Measurements from ENCODE around the gene CD226.

GRCh38 chr18:69808399-69808798 lies 139.3 kb downstream of the CD226 start:
- no peak for TF ChIP-seq EZH2 (IDR thresholded peaks at IDR 0.05)
- no peak for TF ChIP-seq POLR2AphosphoS5 (IDR thresholded peaks at IDR 0.05; ENCODE audit: borderline replicate concordance, low read depth, low read length)
- TF ChIP-seq FOXP2 (optimal IDR thresholded peaks at IDR 0.05; ENCODE audit: control extremely low read depth, extremely low read length, insufficient read depth) = no peak
